GM18511 (cell line): ENCODE measurements around the gene PPOX.
A peak's percentile ranks its signal among the peaks of the same experiment; 100 is the strongest.

Source experiments
- ATAC-seq: cut with Tn5 transposase; IDR thresholded peaks from one replicate; pipeline ENCODE4 v1.9.1; 2021; ENCODE audit warnings: mild to moderate bottlenecking, moderate library complexity; ENCODE audit not compliant: unreplicated experiment

PPOX gene

GRCh38 chr1:161196521-161197451 lies 30.6 kb downstream of the PPOX start:
- ATAC-seq: no peak

- no peak for ATAC-seq
Measured at GRCh38 chr1:161197560-161198193, 31.5 kb downstream of the PPOX start.

GRCh38 chr1:161198194-161198896 lies 32.1 kb downstream of the PPOX start:
- ATAC-seq: no peak

GRCh38 chr1:161198897-161199431 lies 32.7 kb downstream of the PPOX start, which contains the start of gene ADAMTS4:
Gene ADAMTS4, minus strand, starts transcription at chr1:161199054. Its CDS starts 427 bp downstream, at chr1:161198627.
- no peak for ATAC-seq

GRCh38 chr1:161199506-161200139 lies 33.4 kb downstream of the PPOX start:
- no peak for ATAC-seq

- no peak for ATAC-seq
Measured at GRCh38 chr1:161200421-161200991, 34.3 kb downstream of the PPOX start.

- no peak for ATAC-seq
Measured at GRCh38 chr1:161200992-161201835, 35.0 kb downstream of the PPOX start.

- peak; percentile 99 for ATAC-seq
Measured at GRCh38 chr1:161201836-161202712, 35.8 kb downstream of the PPOX start, which contains the start of gene NDUFS2. Gene NDUFS2, plus strand, starts transcription at chr1:161202367. Its CDS starts 19 bp downstream, at chr1:161202386.

- no peak for ATAC-seq
Measured at GRCh38 chr1:161206411-161207140, 40.4 kb downstream of the PPOX start.

GRCh38 chr1:161207173-161207572 lies 40.9 kb downstream of the PPOX start:
- ATAC-seq: no peak

- no peak for ATAC-seq
Measured at GRCh38 chr1:161209790-161210409, 43.7 kb downstream of the PPOX start.

GRCh38 chr1:161214369-161214768 lies 48.1 kb downstream of the PPOX start:
- no peak for ATAC-seq

- no peak for ATAC-seq
Measured at GRCh38 chr1:161215076-161215475, 48.9 kb downstream of the PPOX start, which contains the start of gene FCER1G. Gene FCER1G, plus strand, starts transcription at chr1:161215295. Its CDS starts 27 bp downstream, at chr1:161215322.

- peak; percentile 96 for ATAC-seq
Measured at GRCh38 chr1:161216945-161217712, 50.9 kb downstream of the PPOX start.

- ATAC-seq: no peak
Measured at GRCh38 chr1:161217831-161218230, 51.6 kb downstream of the PPOX start.
